ENCODE measurements around the gene TGFBR3L. TPM values are rescaled to one million over a fixed set of nuclear protein-coding genes. Genes with fewer than 3 reads are reported as not detected.

The TGFBR3L gene
- total and polyA plus RNA-seq, 2 donors (not counting 3 experiments of a cell fraction or from before 2014, with no cell fraction given) = 0.35 TPM; not detected in 1

GRCh38 chr19:7905268-7905667, 9.4 kb upstream of the TGFBR3L start:
- Histone ChIP-seq H3K27me3 (ENCODE audit: control insufficient read depth in 2 of 2, insufficient read depth in 2 of 2, low read length in 2 of 2) (no peaks in the 10 kb centered on the region), H4K20me1 (replicated peaks; ENCODE audit: control insufficient read depth, extremely low read depth, insufficient read depth, low read length) (no peaks in the 10 kb centered on the region), H3K36me3 (ENCODE audit: control insufficient read depth in 2 of 2, extremely low read depth in 1 of 2, insufficient read depth in 2 of 2, low read length in 2 of 2) (peaks cover 0 to 5% of the 10 kb centered on the region in 2 experiments), H3K9me1 (replicated peaks; ENCODE audit: control insufficient read depth, extremely low read depth, insufficient read depth, low read length) (no peaks in the 10 kb centered on the region), H3K4me3 (replicated peaks in 1 of 3; ENCODE audit: insufficient read depth in 1 of 3, low read depth in 1 of 3, low read length in 3 of 3) (no peak overlapping the region), H3K9me3 (replicated peaks; ENCODE audit: control insufficient read depth, insufficient read depth, low read length) (no peaks in the 10 kb centered on the region), H2AFZ (ENCODE audit: low read depth, low read length) (no peak overlapping the region), H3K27ac (ENCODE audit: insufficient read depth, low read depth, low read length) (no peak overlapping the region), H3K4me1 (ENCODE audit: control insufficient read depth, extremely low read depth, insufficient read depth, low read length) (peaks cover 16% of the 10 kb centered on the region), H3K4me2 (ENCODE audit: insufficient read depth, low read length) (no peak overlapping the region), H3K9ac (replicated peaks; ENCODE audit: extremely low read depth, insufficient read depth, low read length) (no peak overlapping the region), H3K79me2 (ENCODE audit: control insufficient read depth, insufficient read depth, low read length) (peaks cover 28% of the 10 kb centered on the region)
- ChIA-PET CTCF (no interaction called here), POLR2A (no interaction called here)
- FAIRE-seq (no peak), DNase-seq (ENCODE audit: low read depth, low spot score) (no peak)
- intact Hi-C loops (cut with micrococcal nuclease) (no loop called here), dilution Hi-C loops (cut with MboI; ENCODE audit: extremely low pct_ligation_motif_present, low sequenced_read_pairs) (no loop called here)
- TF ChIP-seq POLR2A (IDR thresholded peaks at IDR 0.05; ENCODE audit: low read depth, low read length) (no peak), POLR2AphosphoS5 (IDR thresholded peaks at IDR 0.05; ENCODE audit: insufficient read depth, low read depth, low read length) (no peak), FOS (IDR thresholded peaks at IDR 0.05; ENCODE audit: borderline replicate concordance, insufficient read depth, low read length) (no peak), MYC (IDR thresholded peaks at IDR 0.05; ENCODE audit: low read depth, low read length) (no peak), GATA2 (IDR thresholded peaks at IDR 0.05; ENCODE audit: insufficient read depth, insufficient read length, low read depth, low read length) (no peak), JUN (IDR thresholded peaks at IDR 0.05; ENCODE audit: borderline replicate concordance, insufficient read depth, insufficient read length, low read depth) (no peak), MAX (IDR thresholded peaks at IDR 0.05; ENCODE audit: insufficient read depth, insufficient read length) (no peak), CTCF (IDR thresholded peaks at IDR 0.05; ENCODE audit: extremely low read depth in 1 of 2, insufficient read depth in 1 of 2, low read depth in 1 of 2, low read length in 2 of 2) (no peak)
- no TSS peak for BruUV-seq (replicated peaks)
